Measurements from ENCODE around the gene TTLL3. TPM values are rescaled to one million over a fixed set of nuclear protein-coding genes. Genes with fewer than 3 reads are reported as not detected.

Gene TTLL3
- total and polyA plus RNA-seq, 2 of the 13 experiments (the other 11 are each of a cell fraction or from before 2014, with no cell fraction given) = 9.5 to 51.2 TPM

DNA sequence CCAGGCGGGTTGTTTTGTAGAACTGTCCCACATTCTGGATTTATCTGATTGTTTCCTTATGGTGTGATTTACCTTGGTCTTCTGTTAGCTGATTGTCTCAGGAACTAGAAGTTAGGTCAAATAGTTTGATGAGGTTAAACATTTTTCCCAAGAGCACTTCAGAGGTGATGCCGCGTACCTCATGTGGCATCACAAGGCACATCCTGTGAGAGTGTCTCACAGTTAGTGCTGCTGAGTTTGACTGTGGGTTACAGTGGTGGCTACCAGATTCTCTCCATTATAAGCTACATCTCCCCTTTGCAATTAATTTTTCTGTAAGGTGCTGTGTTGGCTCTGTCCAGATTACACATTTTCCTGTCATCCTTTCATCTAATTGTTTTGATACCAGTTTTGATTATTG is 21.2 kb downstream of the TTLL3 start:
- Histone ChIP-seq H2AFZ (ENCODE audit: low read length) (no peak overlapping the region), H3K4me1 (ENCODE audit: insufficient read depth, low read length) (peaks cover 17% of the 10 kb centered on the region), H3K9ac (ENCODE audit: insufficient read depth, low read depth, low read length) (no peak overlapping the region), H3K27me3 (ENCODE audit: control insufficient read depth in 1 of 2, insufficient read depth in 2 of 2, low read length in 2 of 2) (no peaks in the 10 kb centered on the region), H3K4me2 (ENCODE audit: low read depth, low read length) (no peak overlapping the region), H3K27ac (ENCODE audit: extremely low read length, insufficient read depth, low read length) (no peak overlapping the region), H3K4me3 (replicated peaks in 1 of 3; ENCODE audit: insufficient read depth in 1 of 3, low read depth in 2 of 3, low read length in 3 of 3) (no peak overlapping the region), H3K79me2 (ENCODE audit: insufficient read depth, low read length) (no peaks in the 10 kb centered on the region), H3K36me3 (replicated peaks in 1 of 2; ENCODE audit: control insufficient read depth in 1 of 2, insufficient read depth in 2 of 2, low read length in 2 of 2) (peaks cover 11 to 13% of the 10 kb centered on the region in 2 experiments; a peak in 4 of 5 replicates), H4K20me1 (ENCODE audit: insufficient read depth, low read length) (no peaks in the 10 kb centered on the region), H3K9me3 (ENCODE audit: low read length) (no peaks in the 10 kb centered on the region)
- FAIRE-seq (no peak), DNase-seq (ENCODE audit: low spot score) (no peak), ATAC-seq (no peak)
- in situ Hi-C loops (cut with HindIII; ENCODE audit: extremely low pct_ligation_motif_present, low pct_unique_long_range_greater_than_20kb) = no loop called here
- TF ChIP-seq BHLHE40 (IDR thresholded peaks at IDR 0.05; ENCODE audit: low read length) (no peak), SMARCE1 (IDR thresholded peaks at IDR 0.05; ENCODE audit: borderline replicate concordance) (no peak), BORCS8-MEF2B (CRISPR knock-in tag; IDR thresholded peaks at IDR 0.05) (no peak), ZNF33A (CRISPR knock-in tag; IDR thresholded peaks at IDR 0.05; ENCODE audit: borderline replicate concordance) (no peak), ZBTB7B (CRISPR knock-in tag; IDR thresholded peaks at IDR 0.05) (no peak), ZNF883 (CRISPR knock-in tag; IDR thresholded peaks at IDR 0.05; ENCODE audit: not compliant biosample characterization) (no peak), ZBTB7A (CRISPR knock-in tag; IDR thresholded peaks at IDR 0.05) (no peak), STAT5B (CRISPR knock-in tag; IDR thresholded peaks at IDR 0.05) (no peak), TGIF2 (CRISPR knock-in tag; IDR thresholded peaks at IDR 0.05) (no peak), ARNT2 (CRISPR knock-in tag; IDR thresholded peaks at IDR 0.05; ENCODE audit: low read depth) (no peak), ZSCAN29 (CRISPR knock-in tag; conservative IDR thresholded peaks at IDR 0.05) (no peak), ZNF780A (CRISPR knock-in tag; IDR thresholded peaks at IDR 0.05) (no peak), SUZ12 (IDR thresholded peaks at IDR 0.05; ENCODE audit: low read depth, low read length) (no peak), MNT (IDR thresholded peaks at IDR 0.05) (no peak), ZNF468 (CRISPR knock-in tag; IDR thresholded peaks at IDR 0.05) (no peak)
- TF ChIP-seq, protein P1, sequence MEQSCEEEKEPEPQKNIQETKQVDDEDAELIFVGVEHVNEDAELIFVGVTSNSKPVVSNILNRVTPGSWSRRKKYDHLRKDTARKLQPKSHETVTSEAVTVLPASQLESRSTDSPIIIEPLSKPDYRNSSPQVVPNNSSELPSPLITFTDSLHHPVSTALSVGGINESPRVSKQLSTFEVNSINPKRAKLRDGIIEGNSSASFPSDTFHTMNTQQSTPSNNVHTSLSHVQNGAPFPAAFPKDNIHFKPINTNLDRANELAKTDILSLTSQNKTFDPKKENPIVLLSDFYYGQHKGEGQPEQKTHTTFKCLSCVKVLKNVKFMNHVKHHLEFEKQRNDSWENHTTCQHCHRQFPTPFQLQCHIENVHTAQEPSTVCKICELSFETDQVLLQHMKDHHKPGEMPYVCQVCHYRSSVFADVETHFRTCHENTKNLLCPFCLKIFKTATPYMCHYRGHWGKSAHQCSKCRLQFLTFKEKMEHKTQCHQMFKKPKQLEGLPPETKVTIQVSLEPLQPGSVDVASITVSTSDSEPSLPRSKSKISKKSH (CRISPR knock-in tag; IDR thresholded peaks at IDR 0.05; ENCODE audit: borderline replicate concordance) = no peak
- TF ChIP-seq, protein P2, sequence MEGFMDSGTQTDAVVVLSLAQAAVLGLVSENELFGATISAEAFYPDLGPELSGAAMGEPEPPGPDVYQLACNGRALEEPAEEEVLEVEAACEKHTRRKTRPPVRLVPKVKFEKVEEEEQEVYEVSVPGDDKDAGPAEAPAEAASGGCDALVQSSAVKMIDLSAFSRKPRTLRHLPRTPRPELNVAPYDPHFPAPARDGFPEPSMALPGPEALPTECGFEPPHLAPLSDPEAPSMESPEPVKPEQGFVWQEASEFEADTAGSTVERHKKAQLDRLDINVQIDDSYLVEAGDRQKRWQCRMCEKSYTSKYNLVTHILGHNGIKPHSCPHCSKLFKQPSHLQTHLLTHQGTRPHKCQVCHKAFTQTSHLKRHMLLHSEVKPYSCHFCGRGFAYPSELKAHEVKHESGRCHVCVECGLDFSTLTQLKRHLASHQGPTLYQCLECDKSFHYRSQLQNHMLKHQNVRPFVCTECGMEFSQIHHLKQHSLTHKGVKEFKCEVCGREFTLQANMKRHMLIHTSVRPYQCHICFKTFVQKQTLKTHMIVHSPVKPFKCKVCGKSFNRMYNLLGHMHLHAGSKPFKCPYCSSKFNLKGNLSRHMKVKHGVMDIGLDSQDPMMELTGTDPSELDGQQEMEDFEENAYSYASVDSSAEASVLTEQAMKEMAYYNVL (CRISPR knock-in tag; IDR thresholded peaks at IDR 0.05; ENCODE audit: borderline replicate concordance) = no peak
- TF ChIP-seq, protein P3, sequence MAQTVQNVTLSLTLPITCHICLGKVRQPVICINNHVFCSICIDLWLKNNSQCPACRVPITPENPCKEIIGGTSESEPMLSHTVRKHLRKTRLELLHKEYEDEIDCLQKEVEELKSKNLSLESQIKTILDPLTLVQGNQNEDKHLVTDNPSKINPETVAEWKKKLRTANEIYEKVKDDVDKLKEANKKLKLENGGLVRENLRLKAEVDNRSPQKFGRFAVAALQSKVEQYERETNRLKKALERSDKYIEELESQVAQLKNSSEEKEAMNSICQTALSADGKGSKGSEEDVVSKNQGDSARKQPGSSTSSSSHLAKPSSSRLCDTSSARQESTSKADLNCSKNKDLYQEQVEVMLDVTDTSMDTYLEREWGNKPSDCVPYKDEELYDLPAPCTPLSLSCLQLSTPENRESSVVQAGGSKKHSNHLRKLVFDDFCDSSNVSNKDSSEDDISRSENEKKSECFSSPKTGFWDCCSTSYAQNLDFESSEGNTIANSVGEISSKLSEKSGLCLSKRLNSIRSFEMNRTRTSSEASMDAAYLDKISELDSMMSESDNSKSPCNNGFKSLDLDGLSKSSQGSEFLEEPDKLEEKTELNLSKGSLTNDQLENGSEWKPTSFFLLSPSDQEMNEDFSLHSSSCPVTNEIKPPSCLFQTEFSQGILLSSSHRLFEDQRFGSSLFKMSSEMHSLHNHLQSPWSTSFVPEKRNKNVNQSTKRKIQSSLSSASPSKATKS (CRISPR knock-in tag; IDR thresholded peaks at IDR 0.05) = no peak
- TF ChIP-seq, protein P4, sequence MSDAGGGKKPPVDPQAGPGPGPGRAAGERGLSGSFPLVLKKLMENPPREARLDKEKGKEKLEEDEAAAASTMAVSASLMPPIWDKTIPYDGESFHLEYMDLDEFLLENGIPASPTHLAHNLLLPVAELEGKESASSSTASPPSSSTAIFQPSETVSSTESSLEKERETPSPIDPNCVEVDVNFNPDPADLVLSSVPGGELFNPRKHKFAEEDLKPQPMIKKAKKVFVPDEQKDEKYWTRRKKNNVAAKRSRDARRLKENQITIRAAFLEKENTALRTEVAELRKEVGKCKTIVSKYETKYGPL (CRISPR knock-in tag; IDR thresholded peaks at IDR 0.05) = no peak
- ChIA-PET CTCF (ENCODE audit: low intra/inter-chr PET ratio, low total read pairs) (no interaction called here), POLR2A (interaction anchor here (1.3 kb wide), 1 partner anchor 72 kb away, joined by 3 read pairs; the partner anchor contains the start of gene IL17RE)
- 95% methylated on average over 3 of the region's 3 CpGs for WGBS (ENCODE audit: low lambda C conversion rate)
- intact Hi-C loops (cut with micrococcal nuclease; ENCODE audit: unreplicated experiment) = no loop called here
- BruUV-seq (replicated peaks) = no TSS peak

All from HepG2 (cell line).